Pancreas (tissue), 10 donors: ENCODE results near the gene NME1. TPM values are rescaled to one million over a fixed set of nuclear protein-coding genes. Genes with fewer than 3 reads are reported as not detected.

Experiments used
- ATAC-seq, 4 donors: fragments of 200-7000 bp; cut with Tn5 transposase; one replicate each; pipeline versions ENCODE4 v1.8.0 to v1.9.1; 2020; ENCODE audit warnings: mild to moderate bottlenecking in 4 of 4, moderate library complexity in 4 of 4
- DNase-seq, 6 donors: peaks; one replicate each; pipeline ENCODE4 v3.0.0-alpha.2; 2020
- FAIRE-seq: peaks from 2 replicates; lab custom pipeline; 2012; peaks lifted over from hg19 to GRCh38; lab: Jason Lieb, UNC
- H3K27ac ChIP-seq, 4 donors: fragments of 200-600 bp; sonication (generic); 1 replicate in 3 of 4; 2 replicates in 1 of 4; pipeline versions ENCODE4 v1.5.0 to v1.8.0; 2020
- H3K27me3 ChIP-seq, 4 donors: fragments of 200-600 bp; one replicate each; pipeline ENCODE4 v1.8.0; 2021
- H3K36me3 ChIP-seq, 3 donors: fragments of 200-600 bp; sonication (generic) in 1 of 3; one replicate each; pipeline versions ENCODE4 v1.5.0 to v1.8.0; 2020 to 2021
- H3K4me1 ChIP-seq, 3 donors: fragments of 200-600 bp; one replicate each; pipeline ENCODE4 v1.8.0; 2021
- H3K4me3 ChIP-seq, 4 donors: fragments of 200-600 bp; sonication (generic) in 2 of 4; one replicate each; pipeline versions ENCODE4 v1.5.0 to v1.8.0; 2020 to 2021
- H3K9me3 ChIP-seq, 4 donors: fragments of 200-600 bp; one replicate each; pipeline ENCODE4 v1.8.0; 2021
- CTCF ChIP-seq, 4 donors: fragments of 200-600 bp; sonication (generic) in 3 of 4; IDR thresholded peaks; one replicate each; pipeline versions ENCODE4 v1.5.0 to v1.8.0; 2021; ENCODE audit warnings: antibody characterized with exemption in 4 of 4
- WGBS, 2 donors: extraction: QIAGEN DNeasy Blood & Tissue Kit; methylation state at CpG; one replicate each; pipeline ENCODE4 v1.1.7; 2013; 5-methylcytosine and 5-hydroxymethylcytosine counted together
- intact Hi-C, 3 donors: fragments of 100-400 bp; cut with DNase I; formaldehyde crosslinking; loops; one replicate each; pipeline versions ENCODE4 v1.11.1 to v1.14.2; 2022
- polyA plus RNA-seq, 2 donors: library from polyadenylated mRNA; stranded (reverse); fragments of 200-250 nt; gene quantifications; one replicate each; pipeline ENCODE4 v1.2.3, GENCODE V29; 2013
- total RNA-seq, 6 donors: library from RNA; stranded (reverse); fragmentation: NEBNext Ultra II Directional in 4 of 6; extraction: Animal tissue kit (Norgen Biotek cat#: 25700) in 4 of 6; gene quantifications; one replicate each; pipeline versions ENCODE4 v1.2.1 to v1.2.4, GENCODE V29; 2021 to 2023
- donor health status: healthy with polysubstance abuse.
- donor health status: DM: no; HTN: no; CAD: no; lungs with moderate emphysema.
- donor health status: DM: no; HTN: no; CAD: no.
- donor health status: control.
- donor health status: control.
- donor health status: Bipolar disorder and iron deficiency.
- donor health status: DM: yes; HTN: yes; CAD: no.
- donor health status: DM: no; HTN: no; CAD: no.
- donor health status: DM: no; HTN: no; CAD: no.
- donor health status: DM: yes; HTN: yes; CAD: no.

NME1 gene
- total and polyA plus RNA-seq, 8 donors = 15.6 to 57.1 (median 39.5) TPM

DNA sequence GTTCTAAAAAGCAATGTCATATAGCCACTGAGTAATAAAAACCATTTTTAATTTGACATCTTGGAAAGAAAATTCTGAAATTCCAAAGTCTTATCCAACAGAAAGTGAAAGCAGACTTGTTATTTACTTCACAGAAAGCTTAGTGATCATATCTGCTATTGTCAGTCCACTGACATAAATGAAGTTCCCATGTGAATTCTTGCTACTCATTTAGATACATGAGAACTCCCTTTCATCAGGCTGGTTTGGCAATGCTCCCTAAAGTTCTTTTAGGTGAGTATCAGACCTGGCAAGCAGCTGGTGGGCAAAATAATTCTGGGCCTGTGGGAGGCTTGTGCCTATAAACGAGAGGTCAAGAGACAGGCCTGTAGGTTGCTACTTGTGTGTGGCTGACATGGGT lies 36.3 kb downstream of the NME1 start:
- FAIRE-seq = no peak
- ATAC-seq = no peak
- intact Hi-C loops = no loop called here
- WGBS, 2 donors = 80 to 90% methylated on average over 1 of the region's 1 CpG
- H3K36me3 ChIP-seq = peaks cover 2 to 37% (median 17%) of the 10 kb centered on the region in 3 donors
- no peak for TF ChIP-seq CTCF (IDR thresholded peaks at IDR 0.05)
- H3K9me3 ChIP-seq = no peaks in the 10 kb centered on the region
- no peak overlapping the region for H3K27ac ChIP-seq
- no peak for DNase-seq
- H3K4me1 ChIP-seq = no peaks in the 10 kb centered on the region
- no peaks in the 10 kb centered on the region for H3K27me3 ChIP-seq
- H3K4me3 ChIP-seq = no peak overlapping the region

GRCh38 chr17:51191895-51192294 lies 38.5 kb downstream of the NME1 start:
- H3K4me1 ChIP-seq = no peaks in the 10 kb centered on the region
- DNase-seq = no peak
- FAIRE-seq = no peak
- H3K9me3 ChIP-seq = no peaks in the 10 kb centered on the region
- peaks cover 2 to 50% (median 22%) of the 10 kb centered on the region in 3 donors for H3K36me3 ChIP-seq
- ATAC-seq = no peak
- H3K27ac ChIP-seq = no peak overlapping the region
- no peak overlapping the region for H3K4me3 ChIP-seq
- no peaks in the 10 kb centered on the region for H3K27me3 ChIP-seq
- WGBS, 2 donors = 83 to 84% methylated on average over 2 of the region's 2 CpGs
- no peak for TF ChIP-seq CTCF (IDR thresholded peaks at IDR 0.05)
- intact Hi-C loops = no loop called here

- 96 to 99% methylated on average over 4 of the region's 4 CpGs for WGBS, 2 donors
- Histone ChIP-seq H3K4me1 (no peaks in the 10 kb centered on the region), H3K36me3 (peaks cover 0 to 67% (median 10%) of the 10 kb centered on the region in 3 donors), H3K27me3 (no peaks in the 10 kb centered on the region), H3K27ac (no peak overlapping the region), H3K4me3 (no peak overlapping the region), H3K9me3 (no peaks in the 10 kb centered on the region)
- ATAC-seq (no peak), FAIRE-seq (no peak), DNase-seq (no peak)
- TF ChIP-seq CTCF (IDR thresholded peaks at IDR 0.05) = no peak
- intact Hi-C loops = no loop called here
Observed at GRCh38 chr17:51197754-51198153, 44.4 kb downstream of the NME1 start.

GRCh38 chr17:51200295-51200694 lies 46.9 kb downstream of the NME1 start:
- H3K4me1 ChIP-seq = no peaks in the 10 kb centered on the region
- no peaks in the 10 kb centered on the region for H3K9me3 ChIP-seq
- H3K36me3 ChIP-seq = peaks cover 0 to 70% (median 7%) of the 10 kb centered on the region in 3 donors
- no peak overlapping the region for H3K27ac ChIP-seq
- no peak for FAIRE-seq
- ATAC-seq = no peak
- H3K4me3 ChIP-seq = no peak overlapping the region
- no peaks in the 10 kb centered on the region for H3K27me3 ChIP-seq
- no peak for DNase-seq
- intact Hi-C loops = no loop called here
- WGBS, 2 donors = 93 to 98% methylated on average over 4 to 6 of the region's 6 CpGs
- no peak for TF ChIP-seq CTCF (IDR thresholded peaks at IDR 0.05)

GRCh38 chr17:51200846-51201245 lies 47.5 kb downstream of the NME1 start:
- intact Hi-C loops = no loop called here
- Histone ChIP-seq H3K27ac (no peak overlapping the region), H3K4me1 (no peaks in the 10 kb centered on the region), H3K36me3 (peaks cover 0 to 70% (median 6%) of the 10 kb centered on the region in 3 donors), H3K4me3 (no peak overlapping the region), H3K27me3 (no peaks in the 10 kb centered on the region), H3K9me3 (no peaks in the 10 kb centered on the region)
- WGBS, 2 donors = 85 to 92% methylated on average over 2 of the region's 2 CpGs
- DNase-seq (no peak), ATAC-seq (no peak), FAIRE-seq (no peak)
- no peak for TF ChIP-seq CTCF (IDR thresholded peaks at IDR 0.05)
